ENCODE data around the gene SLC9A9.

The SLC9A9 gene

GRCh38 chr3:143514874-143515273 is 333.4 kb downstream of the SLC9A9 start:
- no peak for DNase-seq (ENCODE audit: low read depth in 1 of 2, low spot score in 1 of 2)

GRCh38 chr3:143514109-143514508 is 334.2 kb downstream of the SLC9A9 start:
- no peak for DNase-seq (ENCODE audit: low read depth in 1 of 2, low spot score in 1 of 2)

- DNase-seq (ENCODE audit: low read depth in 1 of 2, low spot score in 1 of 2), result no peak
Observed at GRCh38 chr3:143511174-143511879, 336.9 kb downstream of the SLC9A9 start.

- DNase-seq (ENCODE audit: low read depth in 1 of 2, low spot score in 1 of 2), result no peak
Observed at GRCh38 chr3:143510601-143511000, 337.7 kb downstream of the SLC9A9 start.

DNA sequence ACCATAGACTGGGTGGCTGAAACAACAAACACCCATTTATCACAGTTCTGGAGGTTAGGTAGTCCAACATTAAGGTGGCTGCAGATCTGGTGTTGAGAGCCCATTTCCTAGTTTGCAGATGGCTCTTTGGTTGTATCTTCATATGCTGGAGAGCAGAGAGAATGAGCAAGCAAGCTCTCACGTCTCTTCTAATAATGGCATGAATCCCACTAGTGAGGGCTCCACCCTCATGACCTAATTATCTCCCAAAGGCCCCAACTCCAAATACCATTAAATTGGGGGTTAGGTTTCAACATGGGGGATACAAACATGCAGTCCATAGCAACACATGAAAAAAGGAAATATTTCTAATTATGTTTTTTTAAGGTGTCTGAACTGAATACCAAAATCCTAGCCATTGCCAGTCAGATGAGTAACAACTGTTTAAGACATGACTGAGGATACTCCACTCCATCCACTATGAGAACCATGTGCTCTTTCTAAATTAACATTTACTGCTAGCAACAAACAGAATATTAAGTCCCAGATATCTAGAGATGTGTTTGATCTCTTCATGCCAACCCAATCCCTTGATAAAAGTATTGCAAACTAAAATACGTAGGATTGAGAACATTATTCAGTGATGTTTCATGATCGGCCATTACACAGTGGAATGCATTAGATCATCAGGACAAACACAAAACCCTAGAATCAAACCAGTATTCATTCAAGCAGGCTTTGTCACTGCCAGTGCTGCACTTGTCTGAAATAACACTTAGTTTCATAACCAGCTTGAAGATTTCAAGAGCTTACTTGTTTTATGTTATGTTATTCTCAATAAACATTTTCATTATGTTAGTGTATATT is 340.3 kb downstream of the SLC9A9 start:
- DNase-seq (ENCODE audit: low read depth in 1 of 2, low spot score in 1 of 2), result no peak

DNA sequence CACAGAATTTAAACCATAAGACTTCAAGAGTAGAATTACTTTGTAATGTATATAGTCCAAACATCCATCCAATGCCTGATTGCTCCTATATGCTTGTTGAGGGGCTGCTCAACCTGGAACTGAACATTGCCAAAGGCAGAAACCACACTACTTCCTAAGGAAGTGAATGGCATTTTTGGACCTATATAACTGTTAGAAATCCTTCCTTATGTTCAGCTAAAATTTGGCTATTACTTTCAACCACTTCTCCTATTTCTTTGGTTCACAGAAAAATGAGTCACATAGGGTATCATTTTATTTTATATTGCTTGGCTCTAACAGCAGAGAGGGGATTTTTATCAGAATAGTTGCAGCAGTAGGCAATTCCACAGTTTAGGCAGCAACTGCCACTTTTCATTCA is 342.1 kb downstream of the SLC9A9 start:
- DNase-seq (ENCODE audit: low read depth in 1 of 2, low spot score in 1 of 2), result no peak

- no peak for DNase-seq (ENCODE audit: low read depth in 1 of 2, low spot score in 1 of 2)
Observed at GRCh38 chr3:143503325-143503885, 344.9 kb downstream of the SLC9A9 start.

DNA sequence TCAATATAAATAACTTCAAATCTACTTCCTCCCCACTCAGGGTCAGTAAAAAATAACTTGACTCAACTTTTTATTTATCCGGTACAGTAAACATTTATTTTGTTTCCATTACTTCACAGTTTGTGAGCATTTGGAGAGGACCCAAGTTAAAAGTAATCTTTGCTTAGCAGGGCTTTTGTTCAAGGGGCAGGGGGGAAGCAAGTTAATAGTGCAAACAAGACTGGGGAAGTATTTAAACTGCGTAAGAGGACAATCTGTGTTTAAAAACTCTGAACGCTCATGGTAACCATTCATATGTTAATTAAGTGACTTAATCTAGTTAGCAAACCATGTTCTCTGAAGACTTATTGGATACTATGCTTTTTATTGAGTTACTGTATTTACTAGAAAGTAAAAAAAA is 346.2 kb downstream of the SLC9A9 start:
- DNase-seq (ENCODE audit: low read depth in 1 of 2, low spot score in 1 of 2), result no peak

- DNase-seq (ENCODE audit: low read depth in 1 of 2, low spot score in 1 of 2), result no peak
Observed at GRCh38 chr3:143497382-143497781, 350.9 kb downstream of the SLC9A9 start.

GRCh38 chr3:143496191-143496590 is 352.1 kb downstream of the SLC9A9 start:
- no peak for DNase-seq (ENCODE audit: low read depth in 1 of 2, low spot score in 1 of 2)

DNA sequence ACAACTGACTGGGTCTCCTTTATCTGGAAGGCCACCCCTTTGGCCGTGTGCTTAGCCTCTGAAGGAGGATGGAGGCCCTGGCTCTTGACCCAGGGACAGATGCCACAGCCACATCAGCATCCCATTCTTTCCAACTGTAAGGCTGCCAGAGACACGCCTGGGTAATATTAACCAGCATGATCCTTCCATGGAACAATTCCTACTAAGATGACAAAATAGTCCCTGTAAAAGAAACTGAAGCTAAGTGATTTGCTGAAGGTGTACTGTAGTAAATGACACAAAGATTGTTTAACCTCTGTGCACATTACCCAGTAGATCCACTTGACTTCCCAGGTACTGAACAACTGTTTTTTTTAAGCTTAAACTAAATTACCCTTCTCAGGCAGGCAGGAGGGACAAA is 352.7 kb downstream of the SLC9A9 start:
- DNase-seq (ENCODE audit: low read depth in 1 of 2, low spot score in 1 of 2), result no peak

- DNase-seq (ENCODE audit: low read depth in 1 of 2, low spot score in 1 of 2), result no peak
Observed at GRCh38 chr3:143486611-143487010, 361.7 kb downstream of the SLC9A9 start.

DNA sequence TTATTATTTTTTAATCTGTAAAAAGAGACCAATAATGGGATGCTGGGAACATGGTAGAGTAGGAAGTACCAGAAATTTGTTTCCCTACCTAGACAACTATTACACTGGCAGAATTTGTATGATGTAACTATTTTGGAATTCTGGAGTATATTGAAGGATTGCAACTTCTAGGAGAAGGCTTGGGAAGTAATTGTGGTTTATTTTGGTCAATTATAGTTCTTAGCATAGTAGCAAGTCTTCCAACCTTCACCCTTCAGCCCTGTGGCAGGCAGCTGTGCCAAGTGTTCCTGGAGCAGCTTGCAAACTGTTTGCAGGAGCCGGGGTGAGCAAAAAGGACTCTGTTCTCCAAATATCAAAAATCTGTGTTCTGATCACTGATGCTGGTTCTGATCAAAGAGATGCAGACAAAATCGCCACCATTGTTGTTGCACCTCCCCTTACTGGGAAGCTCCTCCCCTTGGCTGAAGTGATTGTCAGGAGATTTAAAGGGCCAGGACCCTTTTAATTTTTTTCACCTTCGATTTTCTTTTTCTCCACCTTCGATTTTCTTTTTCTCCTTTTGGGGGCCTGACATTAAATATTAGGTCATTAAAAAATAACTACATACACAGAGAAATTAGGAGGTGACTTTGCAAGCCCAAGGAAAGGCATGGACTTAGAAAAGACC is 363.3 kb downstream of the SLC9A9 start:
- no peak for DNase-seq (ENCODE audit: low read depth in 1 of 2, low spot score in 1 of 2)

DNA sequence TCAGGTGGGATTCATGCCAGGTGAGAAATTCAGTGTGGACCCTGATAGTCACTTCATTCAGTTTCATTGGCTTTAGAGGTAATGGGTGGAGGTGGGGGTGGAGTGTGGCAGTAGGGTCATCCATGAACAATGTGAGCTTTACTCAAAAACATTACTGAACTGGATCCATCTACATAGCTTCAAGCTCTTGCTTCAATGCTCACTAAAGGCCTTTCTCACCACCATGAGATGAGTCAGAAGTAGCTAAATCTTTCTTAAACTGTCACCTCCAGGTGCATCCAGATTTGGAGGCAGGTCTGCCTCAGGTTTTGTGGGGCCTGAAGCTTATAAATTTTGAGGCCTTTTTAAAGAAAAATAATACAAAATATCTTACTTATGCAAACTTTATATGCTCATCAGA is 365.1 kb downstream of the SLC9A9 start:
- no peak for DNase-seq (ENCODE audit: low read depth in 1 of 2, low spot score in 1 of 2)

DNA sequence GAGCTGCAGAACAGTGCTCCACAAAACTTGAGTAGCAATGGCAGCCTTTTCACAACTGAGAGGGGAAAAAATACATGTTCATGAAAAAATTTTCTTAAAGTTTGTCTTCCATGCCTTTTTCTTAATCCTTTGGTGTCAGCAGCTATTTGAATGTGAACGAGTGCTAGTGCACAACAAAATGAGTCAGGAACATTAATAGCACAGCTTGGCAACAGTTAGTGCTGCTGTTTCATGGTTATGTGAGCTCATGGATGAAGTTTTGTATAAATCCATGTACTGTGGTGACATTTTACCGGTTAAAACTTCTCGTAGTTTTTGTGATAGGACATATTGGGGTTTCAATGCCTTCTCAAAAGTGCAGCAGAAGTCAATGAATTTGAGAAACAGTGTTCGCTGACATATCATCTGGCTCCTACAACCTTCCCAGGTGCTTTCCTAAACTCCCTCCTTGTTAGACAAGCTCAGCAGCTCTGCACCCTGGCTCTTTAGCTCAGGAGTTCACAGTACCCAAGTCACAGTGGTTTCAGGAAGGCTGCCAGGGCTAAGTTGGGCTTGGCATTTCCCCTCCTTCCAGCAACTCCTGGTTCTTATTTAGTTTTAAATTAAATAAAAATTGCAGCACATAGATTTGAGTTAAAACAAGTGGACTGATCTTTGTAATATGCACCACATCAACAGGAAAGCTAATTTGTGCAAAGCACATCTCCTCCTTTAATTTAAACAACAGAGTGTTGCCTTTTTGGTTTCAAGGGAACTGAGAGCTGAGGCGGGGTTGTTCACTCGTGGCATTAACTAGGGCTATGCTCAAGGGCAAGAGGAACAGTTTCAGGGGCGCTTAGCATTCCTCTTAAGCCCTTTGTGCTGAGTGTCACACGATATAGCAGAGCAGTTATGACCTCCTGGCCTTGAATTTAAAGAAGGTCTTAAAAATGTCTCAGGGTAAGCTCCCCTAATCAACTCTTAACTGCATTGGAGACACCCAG is 365.9 kb downstream of the SLC9A9 start:
- no peak for DNase-seq (ENCODE audit: low read depth in 1 of 2, low spot score in 1 of 2)

DNA sequence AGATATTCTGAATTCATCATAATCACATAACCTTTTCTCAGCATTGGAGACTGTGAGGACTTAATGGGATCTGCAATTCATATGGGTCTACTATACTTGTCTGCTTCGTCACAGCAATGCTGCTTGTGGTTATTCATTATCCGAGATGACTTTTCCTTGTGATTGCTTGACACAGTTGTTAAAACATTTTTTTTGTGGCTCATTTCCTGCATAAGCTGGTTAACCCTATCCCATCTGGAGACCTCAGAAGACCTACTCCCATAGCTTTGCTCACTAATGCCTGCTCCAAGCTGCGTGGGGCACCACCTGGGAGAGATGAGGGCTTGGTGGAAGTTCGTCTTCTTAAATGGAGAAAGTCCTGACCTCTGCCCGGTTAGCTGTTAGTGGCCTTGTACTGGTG is 367.9 kb downstream of the SLC9A9 start:
- no peak for DNase-seq (ENCODE audit: low read depth in 1 of 2, low spot score in 1 of 2)

- DNase-seq (ENCODE audit: low read depth in 1 of 2, low spot score in 1 of 2), result no peak
Observed at GRCh38 chr3:143479727-143480126, 368.5 kb downstream of the SLC9A9 start.

DNA sequence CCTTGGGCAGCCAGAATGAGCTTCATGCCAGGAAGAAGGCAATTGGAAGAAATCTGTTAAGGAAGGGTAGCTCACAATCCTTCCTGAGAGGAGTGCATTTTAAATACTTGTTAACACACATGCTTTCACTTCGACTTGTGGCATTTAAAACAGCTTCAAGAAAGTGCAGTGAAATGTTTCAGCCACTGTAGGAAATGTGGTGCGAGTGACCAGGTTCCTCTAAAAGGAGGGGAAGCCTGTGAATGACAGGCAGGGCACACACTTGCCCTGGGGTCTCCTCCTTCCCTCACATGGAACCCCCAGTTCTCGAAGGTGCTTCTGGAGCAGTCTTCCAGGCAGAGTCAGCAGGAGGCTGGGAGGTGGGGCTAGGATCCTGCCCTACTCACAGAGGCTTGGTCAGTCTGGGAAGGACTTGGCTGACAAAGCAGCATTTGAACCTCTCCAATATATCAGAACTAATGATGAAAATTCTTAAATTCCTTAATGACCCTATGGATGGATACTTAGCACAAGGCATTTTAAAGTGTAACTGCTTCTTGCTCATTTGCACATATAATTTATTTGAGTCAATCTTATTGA is 370.1 kb downstream of the SLC9A9 start:
- no peak for DNase-seq (ENCODE audit: low read depth in 1 of 2, low spot score in 1 of 2)

GRCh38 chr3:143476965-143477640 is 371.2 kb downstream of the SLC9A9 start:
- DNase-seq (ENCODE audit: low read depth in 1 of 2, low spot score in 1 of 2), result no peak

DNA sequence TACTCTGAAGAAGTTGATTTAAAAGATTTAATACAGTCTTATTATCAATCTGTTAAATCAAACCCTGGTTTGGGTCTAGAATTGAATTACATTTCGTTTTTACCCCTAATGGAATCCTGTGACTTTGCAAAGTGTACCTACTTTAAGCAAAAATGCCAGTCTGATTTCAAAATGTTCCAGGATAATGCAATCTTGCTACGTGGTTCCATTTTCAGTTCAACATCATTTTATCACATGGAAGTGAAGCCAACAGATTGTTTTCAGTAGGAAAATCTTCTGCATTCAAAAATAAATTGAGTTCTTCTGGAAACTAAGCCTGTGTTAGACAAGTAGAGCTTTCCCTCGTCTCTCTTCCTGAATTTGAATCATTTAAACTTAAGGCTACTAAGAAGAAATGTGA is 372.3 kb downstream of the SLC9A9 start:
- no peak for DNase-seq (ENCODE audit: low read depth in 1 of 2, low spot score in 1 of 2)
